CD4-positive, alpha-beta T cell treated with Interleukin-12 subunit alpha and Interleukin-12 subunit beta, for 1 hour (primary cell): Measurements from ENCODE around the gene TMEM31.

Source experiments
- DNase-seq: peaks from one replicate; pipeline ENCODE4 v3.0.0-alpha.2; 2020

The TMEM31 gene

GRCh38 chrX:103710609-103711008, at the start of gene TMEM31:
TMEM31 (plus strand) TSS chrX:103710909; CDS start chrX:103712259, 1,350 bp downstream.
- no peak for DNase-seq

- no peak for DNase-seq
Measured at GRCh38 chrX:103663981-103664762, 46.5 kb upstream of the TMEM31 start.

GRCh38 chrX:103666202-103667107, 44.3 kb upstream of the TMEM31 start:
- DNase-seq = no peak

- DNase-seq = no peak
Measured at GRCh38 chrX:103669745-103670144, 41.0 kb upstream of the TMEM31 start.

GRCh38 chrX:103674531-103675454, 35.9 kb upstream of the TMEM31 start:
- no peak for DNase-seq

- no peak for DNase-seq
Measured at GRCh38 chrX:103678199-103678993, 32.3 kb upstream of the TMEM31 start.

- no peak for DNase-seq
Measured at GRCh38 chrX:103681443-103681842, 29.3 kb upstream of the TMEM31 start.

GRCh38 chrX:103685396-103685795, 25.3 kb upstream of the TMEM31 start:
- no peak for DNase-seq

GRCh38 chrX:103686199-103687072, 24.3 kb upstream of the TMEM31 start, which contains the start of gene MORF4L2:
MORF4L2 (minus strand) TSS chrX:103686699; CDS start chrX:103677027, 9,672 bp downstream.
- peak; percentile 92 for DNase-seq

- peak; percentile 89 for DNase-seq
Measured at GRCh38 chrX:103687073-103687695, 23.5 kb upstream of the TMEM31 start.

GRCh38 chrX:103687696-103688201, 23.0 kb upstream of the TMEM31 start:
- DNase-seq = peak; percentile 67

- DNase-seq = peak; percentile 44
Measured at GRCh38 chrX:103688946-103689345, 21.8 kb upstream of the TMEM31 start.

GRCh38 chrX:103691059-103691458, 19.6 kb upstream of the TMEM31 start:
- DNase-seq = no peak

- DNase-seq = no peak
Measured at GRCh38 chrX:103697687-103698086, 13.0 kb upstream of the TMEM31 start.

GRCh38 chrX:103699243-103699642, 11.5 kb upstream of the TMEM31 start:
- DNase-seq = no peak

GRCh38 chrX:103704863-103705262, 5.8 kb upstream of the TMEM31 start:
- DNase-seq = no peak

- no peak for DNase-seq
Measured at GRCh38 chrX:103716962-103717361, 6.3 kb downstream of the TMEM31 start.

GRCh38 chrX:103718120-103718519, 7.4 kb downstream of the TMEM31 start:
- DNase-seq = no peak

- DNase-seq = no peak
Measured at GRCh38 chrX:103722505-103722904, 11.8 kb downstream of the TMEM31 start.

GRCh38 chrX:103726477-103726876, 15.8 kb downstream of the TMEM31 start:
- no peak for DNase-seq
